ENCODE data around the gene PLEKHB2. TPM values are rescaled to one million over a fixed set of nuclear protein-coding genes. Genes with fewer than 3 reads are reported as not detected.

PLEKHB2 gene
- total and polyA plus RNA-seq, 9 of the 15 experiments (the other 6 are each of a cell fraction or from before 2014, with no cell fraction given): 41.3 to 71.5 (median 50.2) TPM

- TF ChIP-seq ZBTB12 (CRISPR knock-in tag; IDR thresholded peaks at IDR 0.05) (peak; percentile 74), MTA1 (IDR thresholded peaks at IDR 0.05; ENCODE audit: borderline replicate concordance) (no peak), FUS (optimal IDR thresholded peaks at IDR 0.05; ENCODE audit: low read depth, low read length) (no peak), FOXK1 (CRISPR knock-in tag; IDR thresholded peaks at IDR 0.05; ENCODE audit: borderline replicate concordance) (no peak), SMARCA5 (IDR thresholded peaks at IDR 0.05) (no peak), SMC3 (conservative IDR thresholded peaks at IDR 0.05; ENCODE audit: insufficient read depth, low read depth, low read length) (no peak), ATF2 (CRISPR knock-in tag; IDR thresholded peaks at IDR 0.05) (no peak), CC2D1A (IDR thresholded peaks at IDR 0.05) (no peak), ELF4 (CRISPR knock-in tag; IDR thresholded peaks at IDR 0.05) (no peak), KAT8 (IDR thresholded peaks at IDR 0.05; ENCODE audit: low read depth) (no peak), ESRRA (IDR thresholded peaks at IDR 0.05; ENCODE audit: borderline replicate concordance, low read depth) (peak; percentile 89; the same call in 1 of the 2 replicates), ZEB2 (IDR thresholded peaks at IDR 0.05) (no peak)
- TF ChIP-seq, protein P1, sequence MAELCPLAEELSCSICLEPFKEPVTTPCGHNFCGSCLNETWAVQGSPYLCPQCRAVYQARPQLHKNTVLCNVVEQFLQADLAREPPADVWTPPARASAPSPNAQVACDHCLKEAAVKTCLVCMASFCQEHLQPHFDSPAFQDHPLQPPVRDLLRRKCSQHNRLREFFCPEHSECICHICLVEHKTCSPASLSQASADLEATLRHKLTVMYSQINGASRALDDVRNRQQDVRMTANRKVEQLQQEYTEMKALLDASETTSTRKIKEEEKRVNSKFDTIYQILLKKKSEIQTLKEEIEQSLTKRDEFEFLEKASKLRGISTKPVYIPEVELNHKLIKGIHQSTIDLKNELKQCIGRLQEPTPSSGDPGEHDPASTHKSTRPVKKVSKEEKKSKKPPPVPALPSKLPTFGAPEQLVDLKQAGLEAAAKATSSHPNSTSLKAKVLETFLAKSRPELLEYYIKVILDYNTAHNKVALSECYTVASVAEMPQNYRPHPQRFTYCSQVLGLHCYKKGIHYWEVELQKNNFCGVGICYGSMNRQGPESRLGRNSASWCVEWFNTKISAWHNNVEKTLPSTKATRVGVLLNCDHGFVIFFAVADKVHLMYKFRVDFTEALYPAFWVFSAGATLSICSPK (IDR thresholded peaks at IDR 0.05; ENCODE audit: borderline replicate concordance): no peak
- TF ChIP-seq, protein P2, sequence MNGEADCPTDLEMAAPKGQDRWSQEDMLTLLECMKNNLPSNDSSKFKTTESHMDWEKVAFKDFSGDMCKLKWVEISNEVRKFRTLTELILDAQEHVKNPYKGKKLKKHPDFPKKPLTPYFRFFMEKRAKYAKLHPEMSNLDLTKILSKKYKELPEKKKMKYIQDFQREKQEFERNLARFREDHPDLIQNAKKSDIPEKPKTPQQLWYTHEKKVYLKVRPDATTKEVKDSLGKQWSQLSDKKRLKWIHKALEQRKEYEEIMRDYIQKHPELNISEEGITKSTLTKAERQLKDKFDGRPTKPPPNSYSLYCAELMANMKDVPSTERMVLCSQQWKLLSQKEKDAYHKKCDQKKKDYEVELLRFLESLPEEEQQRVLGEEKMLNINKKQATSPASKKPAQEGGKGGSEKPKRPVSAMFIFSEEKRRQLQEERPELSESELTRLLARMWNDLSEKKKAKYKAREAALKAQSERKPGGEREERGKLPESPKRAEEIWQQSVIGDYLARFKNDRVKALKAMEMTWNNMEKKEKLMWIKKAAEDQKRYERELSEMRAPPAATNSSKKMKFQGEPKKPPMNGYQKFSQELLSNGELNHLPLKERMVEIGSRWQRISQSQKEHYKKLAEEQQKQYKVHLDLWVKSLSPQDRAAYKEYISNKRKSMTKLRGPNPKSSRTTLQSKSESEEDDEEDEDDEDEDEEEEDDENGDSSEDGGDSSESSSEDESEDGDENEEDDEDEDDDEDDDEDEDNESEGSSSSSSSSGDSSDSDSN (IDR thresholded peaks at IDR 0.05; ENCODE audit: borderline replicate concordance in 1 of 2, low read depth in 2 of 2, low read length in 2 of 2): peak in 1 of 2 experiments; percentile 86; a peak in 2 of 4 replicates
- TF ChIP-seq, protein P3, sequence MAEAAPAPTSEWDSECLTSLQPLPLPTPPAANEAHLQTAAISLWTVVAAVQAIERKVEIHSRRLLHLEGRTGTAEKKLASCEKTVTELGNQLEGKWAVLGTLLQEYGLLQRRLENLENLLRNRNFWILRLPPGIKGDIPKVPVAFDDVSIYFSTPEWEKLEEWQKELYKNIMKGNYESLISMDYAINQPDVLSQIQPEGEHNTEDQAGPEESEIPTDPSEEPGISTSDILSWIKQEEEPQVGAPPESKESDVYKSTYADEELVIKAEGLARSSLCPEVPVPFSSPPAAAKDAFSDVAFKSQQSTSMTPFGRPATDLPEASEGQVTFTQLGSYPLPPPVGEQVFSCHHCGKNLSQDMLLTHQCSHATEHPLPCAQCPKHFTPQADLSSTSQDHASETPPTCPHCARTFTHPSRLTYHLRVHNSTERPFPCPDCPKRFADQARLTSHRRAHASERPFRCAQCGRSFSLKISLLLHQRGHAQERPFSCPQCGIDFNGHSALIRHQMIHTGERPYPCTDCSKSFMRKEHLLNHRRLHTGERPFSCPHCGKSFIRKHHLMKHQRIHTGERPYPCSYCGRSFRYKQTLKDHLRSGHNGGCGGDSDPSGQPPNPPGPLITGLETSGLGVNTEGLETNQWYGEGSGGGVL (CRISPR knock-in tag; IDR thresholded peaks at IDR 0.05): no peak
Measured at GRCh38 chr2:131093006-131093695, 12.0 kb upstream of the PLEKHB2 start, which contains the start of gene FAM168B (continued).
